HepG2 (cell line): Measurements from ENCODE around the gene EFL1. TPM values are rescaled to one million over a fixed set of nuclear protein-coding genes. Genes with fewer than 3 reads are reported as not detected.
A peak's percentile ranks its signal among the peaks of the same experiment; 100 is the strongest.

Experiments
- ARNT2 ChIP-seq: sonication (generic); formaldehyde crosslinking; IDR thresholded peaks from 2 replicates; pipeline ENCODE4 v1.8.0; 2022; ENCODE audit warnings: mild to moderate bottlenecking, low read depth, missing genetic modification reagents, moderate library complexity
- CCAR2 ChIP-seq: fragments of 200-400 bp; formaldehyde crosslinking; optimal IDR thresholded peaks from 2 replicates; pipeline ENCODE3; 2018; ENCODE audit warnings: low read depth, mild to moderate bottlenecking, low read length, moderate library complexity
- CHD2 ChIP-seq: IDR thresholded peaks from 2 replicates; pipeline ENCODE4 v1.6.1; 2011; ENCODE audit warnings: low read depth, low read length, improper control_type of control experiment
- HCFC1 ChIP-seq: fragments of 150-350 bp; IDR thresholded peaks from 2 replicates; pipeline ENCODE4 v1.6.1; 2014; ENCODE audit warnings: low read depth, low read length
- HNRNPLL ChIP-seq: fragments of 200-400 bp; formaldehyde crosslinking; IDR thresholded peaks from 2 replicates; pipeline ENCODE4 v1.6.1; 2017; ENCODE audit warnings: mild to moderate bottlenecking, low read depth, low read length; ENCODE audit not compliant: poor library complexity, severe bottlenecking
- IKZF1 ChIP-seq: fragments of 450-650 bp; IDR thresholded peaks from 2 replicates; pipeline ENCODE4 v1.7.1; 2016
- KLF6 ChIP-seq: IDR thresholded peaks from 2 replicates; pipeline ENCODE4 v1.8.0; 2016; ENCODE audit warnings: missing biosample characterization, missing genetic modification reagents
- MED13 ChIP-seq: sonication (generic); formaldehyde crosslinking; IDR thresholded peaks from 2 replicates; pipeline ENCODE4 v1.5.0; 2020; ENCODE audit warnings: missing genetic modification reagents
- MTERF4 ChIP-seq: sonication (generic); formaldehyde crosslinking; IDR thresholded peaks from 2 replicates; pipeline ENCODE4 v1.8.0; 2023; ENCODE audit warnings: mild to moderate bottlenecking, missing genetic modification reagents
- PBX2 ChIP-seq: IDR thresholded peaks from 2 replicates; pipeline ENCODE4 v1.6.1; 2016; ENCODE audit warnings: control low read depth
- PHF8 ChIP-seq: sonication (generic); formaldehyde crosslinking; IDR thresholded peaks from 2 replicates; pipeline ENCODE4 v1.5.0; 2020; ENCODE audit warnings: missing genetic modification reagents
- REL ChIP-seq: sonication (generic); formaldehyde crosslinking; conservative IDR thresholded peaks from 2 replicates; pipeline ENCODE4 v1.8.0; 2022; ENCODE audit warnings: mild to moderate bottlenecking, missing genetic modification reagents, moderate library complexity
- SATB2 ChIP-seq: sonication (generic); formaldehyde crosslinking; IDR thresholded peaks from 2 replicates; pipeline ENCODE4 v1.5.0; 2020; ENCODE audit warnings: missing genetic modification reagents
- SMC3 ChIP-seq: IDR thresholded peaks from 2 replicates; pipeline ENCODE4 v1.6.1; 2011; ENCODE audit warnings: low read length, improper control_type of control experiment
- XRCC5 ChIP-seq: fragments of 200-400 bp; formaldehyde crosslinking; optimal IDR thresholded peaks from 2 replicates; pipeline ENCODE3; 2017; ENCODE audit warnings: mild to moderate bottlenecking, low read length
- ZBTB20 ChIP-seq: sonication (generic); formaldehyde crosslinking; IDR thresholded peaks from 2 replicates; pipeline ENCODE4 v1.8.1; 2023; ENCODE audit warnings: missing genetic modification reagents, low read depth, mild to moderate bottlenecking, borderline replicate concordance
- ZBTB37 ChIP-seq: sonication (generic); formaldehyde crosslinking; IDR thresholded peaks from 2 replicates; pipeline ENCODE4 v1.4.0; 2020; ENCODE audit warnings: mild to moderate bottlenecking, missing genetic modification reagents
- ZNF687 ChIP-seq: sonication (generic); formaldehyde crosslinking; IDR thresholded peaks from 2 replicates; pipeline ENCODE4 v1.5.1; 2020; ENCODE audit warnings: mild to moderate bottlenecking, missing genetic modification reagents, moderate library complexity
- polyA plus RNA-seq, 8 experiments: library from polyadenylated mRNA; depleted of rRNA in 3 of 8; stranded (reverse) in 7 of 8; unstranded in 1 of 8; fragments of >200 nt; fragmentation: Illumina TruSeq in 4 of 8; extraction: Trizol in 4 of 8; gene quantifications; 2 replicates each; pipeline versions ENCODE4 v1.2.1 to v1.2.3, GENCODE V29; 2011 to 2016; ENCODE audit warnings: low read depth in 4 of 8, missing spikeins in 1 of 8, mixed read lengths in 1 of 8; ENCODE audit not compliant: insufficient read depth in 1 of 8
- total RNA-seq, 5 experiments: library from RNA; depleted of rRNA; stranded (reverse); fragments of >200 nt; fragmentation: Illumina TruSeq; extraction: Trizol; gene quantifications; 2 replicates each; pipeline ENCODE4 v1.2.3, GENCODE V29; 2016; ENCODE audit warnings: low read depth in 1 of 5

The EFL1 gene
- total and polyA plus RNA-seq, 2 of the 13 experiments (the other 11 are each of a cell fraction or from before 2014, with no cell fraction given): 6.4 to 12.0 TPM

- TF ChIP-seq ZNF687 (peak; percentile 33; the same call in 1 of the 2 replicates), HNRNPLL (peak; percentile 32), HCFC1 (no peak), ZBTB20 (no peak), ZBTB37 (CRISPR knock-in tag) (no peak), KLF6 (CRISPR knock-in tag) (no peak), SMC3 (peak; percentile 59; the same call in 1 of the 2 replicates), REL (no peak), PBX2 (CRISPR knock-in tag) (no peak), MED13 (CRISPR knock-in tag) (no peak), ARNT2 (no peak), SATB2 (no peak), PHF8 (CRISPR knock-in tag) (no peak), MTERF4 (CRISPR knock-in tag) (no peak), CHD2 (no peak), CCAR2 (no peak), IKZF1 (no peak), XRCC5 (peak; percentile 80)
Measured at GRCh38 chr15:82108489-82109078, 153.9 kb downstream of the EFL1 start (continued).
